Esophagus muscularis mucosa (tissue), 4 donors: Measurements from ENCODE around the gene HOXD13. TPM values are rescaled to one million over a fixed set of nuclear protein-coding genes. Genes with fewer than 3 reads are reported as not detected.
A peak's percentile ranks its signal among the peaks of the same experiment; 100 is the strongest.

Experiments used
- DNase-seq: peaks from one replicate; pipeline ENCODE4 v3.0.0-alpha.2; 2017; ENCODE audit errors: extremely low spot score
- H3K27ac ChIP-seq, 4 donors: fragments of 200-600 bp; sonication (generic); replicated peaks in 1 of 4; 1 replicate in 3 of 4; 2 replicates in 1 of 4; pipeline ENCODE4 v1.5.1; 2016 to 2019; ENCODE audit warnings: mild to moderate bottlenecking in 1 of 4
- H3K27me3 ChIP-seq, 4 donors: fragments of 200-600 bp; sonication (generic); one replicate each; pipeline versions ENCODE4 v1.5.1 to v1.6.0; 2016 to 2019
- H3K36me3 ChIP-seq, 4 donors: fragments of 200-600 bp; sonication (generic); one replicate each; pipeline ENCODE4 v1.5.1; 2016 to 2019
- H3K4me1 ChIP-seq, 4 donors: fragments of 200-600 bp; sonication (generic); one replicate each; pipeline ENCODE4 v1.5.1; 2016 to 2019
- H3K4me3 ChIP-seq, 4 donors: fragments of 200-600 bp; sonication (generic); 1 replicate in 2 of 4; 2 replicates in 2 of 4; pipeline ENCODE4 v1.5.1; 2016 to 2019; ENCODE audit warnings: mild to moderate bottlenecking in 4 of 4, moderate library complexity in 1 of 4
- H3K9me3 ChIP-seq, 4 donors: fragments of 200-600 bp; sonication (generic); 1 replicate in 3 of 4; 2 replicates in 1 of 4; pipeline ENCODE4 v1.5.1; 2016 to 2019
- EP300 ChIP-seq: sonication (generic); formaldehyde crosslinking; IDR thresholded peaks from one replicate; pipeline ENCODE4 v1.6.1; 2017; ENCODE audit warnings: antibody characterized with exemption
- POLR2A ChIP-seq: fragments of 450-650 bp; IDR thresholded peaks from one replicate; pipeline ENCODE4 v1.6.1; 2017; ENCODE audit warnings: antibody characterized with exemption, moderate library complexity, mild to moderate bottlenecking, low read depth
- POLR2AphosphoS5 ChIP-seq, 2 donors: sonication (generic); formaldehyde crosslinking; IDR thresholded peaks; one replicate each; pipeline ENCODE4 v1.6.1; 2017; ENCODE audit warnings: antibody characterized with exemption in 2 of 2
- WGBS: methylation state at CpG from one replicate; pipeline ENCODE4 v1.1.5; 2018; 5-methylcytosine and 5-hydroxymethylcytosine counted together
- intact Hi-C: fragments of 100-400 bp; cut with DNase I; formaldehyde crosslinking; loops from one replicate; pipeline ENCODE4 v1.15.1; 2023
- total RNA-seq, 4 donors: library from RNA; depleted of rRNA; stranded (reverse); fragments of >200 nt; gene quantifications; one replicate each; pipeline versions ENCODE4 v1.1.0 to v1.2.1, GENCODE V29; 2016
- TF ChIP-seq, protein P1 (sequence below), 3 experiments: fragments of 200-600 bp in 2 of 3; fragments of 450-650 bp in 1 of 3; sonication (generic) in 2 of 3; IDR thresholded peaks; one replicate each; pipeline ENCODE4 v1.5.1; 2017 to 2019; ENCODE audit warnings: antibody characterized with exemption in 3 of 3, mild to moderate bottlenecking in 2 of 3, moderate library complexity in 1 of 3

HOXD13 gene
- total RNA-seq, 4 donors from 2014 or later: not detected

DNA sequence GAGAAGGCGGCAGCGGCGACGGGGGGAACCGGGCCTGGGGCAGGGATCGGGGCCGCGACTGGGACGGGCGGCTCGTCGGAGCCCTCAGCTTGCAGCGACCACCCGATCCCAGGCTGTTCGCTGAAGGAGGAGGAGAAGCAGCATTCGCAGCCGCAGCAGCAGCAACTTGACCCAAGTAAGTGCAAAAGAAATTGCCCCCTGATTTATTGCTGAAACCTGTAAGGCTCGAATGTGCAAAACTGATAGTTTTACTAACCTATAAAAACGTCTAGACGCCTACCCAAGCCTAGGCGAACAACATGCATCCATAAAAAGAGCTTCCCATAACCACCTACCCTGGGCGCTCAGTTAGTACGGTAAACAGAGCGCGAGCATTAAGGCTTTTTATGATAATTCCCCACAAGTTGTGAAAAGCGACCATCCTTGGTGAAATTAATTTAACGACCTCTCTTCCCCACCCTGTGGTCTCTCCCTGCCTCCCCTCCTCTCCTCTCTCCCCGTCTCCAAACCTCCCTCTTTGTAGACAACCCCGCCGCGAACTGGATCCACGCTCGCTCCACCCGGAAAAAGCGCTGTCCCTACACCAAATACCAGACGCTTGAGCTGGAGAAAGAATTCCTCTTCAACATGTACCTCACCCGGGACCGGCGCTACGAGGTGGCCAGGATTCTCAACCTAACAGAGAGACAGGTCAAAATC lies 31.0 kb downstream of the HOXD13 start:
- H3K4me1 ChIP-seq: peaks cover 16 to 47% (median 29%) of the 10 kb centered on the region in 4 donors
- DNase-seq: no peak
- TF ChIP-seq EP300: no peak
- no peak for TF ChIP-seq POLR2AphosphoS5 (IDR thresholded peaks at IDR 0.05)
- TF ChIP-seq POLR2A: no peak
- TF ChIP-seq, protein P1, sequence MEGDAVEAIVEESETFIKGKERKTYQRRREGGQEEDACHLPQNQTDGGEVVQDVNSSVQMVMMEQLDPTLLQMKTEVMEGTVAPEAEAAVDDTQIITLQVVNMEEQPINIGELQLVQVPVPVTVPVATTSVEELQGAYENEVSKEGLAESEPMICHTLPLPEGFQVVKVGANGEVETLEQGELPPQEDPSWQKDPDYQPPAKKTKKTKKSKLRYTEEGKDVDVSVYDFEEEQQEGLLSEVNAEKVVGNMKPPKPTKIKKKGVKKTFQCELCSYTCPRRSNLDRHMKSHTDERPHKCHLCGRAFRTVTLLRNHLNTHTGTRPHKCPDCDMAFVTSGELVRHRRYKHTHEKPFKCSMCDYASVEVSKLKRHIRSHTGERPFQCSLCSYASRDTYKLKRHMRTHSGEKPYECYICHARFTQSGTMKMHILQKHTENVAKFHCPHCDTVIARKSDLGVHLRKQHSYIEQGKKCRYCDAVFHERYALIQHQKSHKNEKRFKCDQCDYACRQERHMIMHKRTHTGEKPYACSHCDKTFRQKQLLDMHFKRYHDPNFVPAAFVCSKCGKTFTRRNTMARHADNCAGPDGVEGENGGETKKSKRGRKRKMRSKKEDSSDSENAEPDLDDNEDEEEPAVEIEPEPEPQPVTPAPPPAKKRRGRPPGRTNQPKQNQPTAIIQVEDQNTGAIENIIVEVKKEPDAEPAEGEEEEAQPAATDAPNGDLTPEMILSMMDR (IDR thresholded peaks at IDR 0.05): no peak
- no peaks in the 10 kb centered on the region for H3K9me3 ChIP-seq
- peak overlapping the region in 2 of 4 donors; percentile 24 to 44 for H3K27ac ChIP-seq
- H3K27me3 ChIP-seq: peaks cover 10 to 100% (median 82%) of the 10 kb centered on the region in 4 donors
- peak overlapping the region; percentile 48 to 62 (median 50) for H3K4me3 ChIP-seq
- WGBS: 7% methylated on average over 36 of the region's 40 CpGs
- H3K36me3 ChIP-seq: no peaks in the 10 kb centered on the region
- intact Hi-C loops: no loop called here

DNA sequence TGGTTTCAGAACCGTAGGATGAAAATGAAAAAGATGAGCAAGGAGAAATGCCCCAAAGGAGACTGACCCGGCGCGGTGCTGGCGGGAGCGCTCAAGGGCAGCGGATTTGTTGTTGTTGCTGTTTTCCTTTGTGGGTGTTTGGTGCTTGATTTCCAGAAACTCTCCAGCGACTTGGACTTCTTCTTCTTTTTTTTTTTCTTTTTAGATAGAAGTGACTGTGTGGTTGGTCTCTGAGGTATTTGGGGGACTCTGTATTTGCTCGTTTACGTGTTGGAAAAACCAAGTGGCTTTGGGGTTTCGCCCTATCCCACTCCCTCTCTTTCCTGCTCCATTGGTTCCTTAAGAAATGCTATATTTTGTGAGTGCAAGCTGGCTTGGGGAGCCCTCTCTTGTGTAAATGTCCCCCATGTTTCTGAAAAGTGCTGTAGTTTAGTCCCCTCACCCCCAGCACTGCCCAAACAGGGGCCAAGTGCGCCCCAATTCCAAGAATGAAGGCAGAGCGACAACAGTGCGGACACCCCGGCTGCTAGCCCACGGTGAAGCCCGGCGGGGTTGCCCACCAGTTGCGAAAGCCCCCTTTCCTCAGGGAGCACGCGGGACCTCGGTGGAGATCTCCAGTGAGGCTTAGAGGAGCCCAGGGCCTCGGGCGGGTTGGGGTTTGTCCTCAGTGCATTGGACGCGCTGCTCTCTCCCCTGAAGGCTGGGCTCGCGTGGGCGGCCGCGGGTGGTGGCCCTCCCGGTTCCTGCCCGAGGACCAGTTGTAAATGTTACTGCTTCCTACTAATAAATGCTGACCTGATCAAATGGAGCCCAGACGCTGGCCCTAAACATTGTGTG lies 31.8 kb downstream of the HOXD13 start:
- DNase-seq: no peak
- 21% methylated on average over 28 of the region's 34 CpGs for WGBS
- H3K4me3 ChIP-seq: peak overlapping the region in 3 of 4 donors; percentile 49 to 62 (median 51)
- H3K4me1 ChIP-seq: peaks cover 20 to 51% (median 37%) of the 10 kb centered on the region in 4 donors
- intact Hi-C loops: no loop called here
- H3K27ac ChIP-seq: no peak overlapping the region
- no peaks in the 10 kb centered on the region for H3K36me3 ChIP-seq
- H3K9me3 ChIP-seq: no peaks in the 10 kb centered on the region
- TF ChIP-seq POLR2AphosphoS5 (IDR thresholded peaks at IDR 0.05) (no peak), POLR2A (no peak), EP300 (no peak)
- TF ChIP-seq, protein P1 (IDR thresholded peaks at IDR 0.05): no peak
- H3K27me3 ChIP-seq: peaks cover 10 to 100% (median 82%) of the 10 kb centered on the region in 4 donors

DNA sequence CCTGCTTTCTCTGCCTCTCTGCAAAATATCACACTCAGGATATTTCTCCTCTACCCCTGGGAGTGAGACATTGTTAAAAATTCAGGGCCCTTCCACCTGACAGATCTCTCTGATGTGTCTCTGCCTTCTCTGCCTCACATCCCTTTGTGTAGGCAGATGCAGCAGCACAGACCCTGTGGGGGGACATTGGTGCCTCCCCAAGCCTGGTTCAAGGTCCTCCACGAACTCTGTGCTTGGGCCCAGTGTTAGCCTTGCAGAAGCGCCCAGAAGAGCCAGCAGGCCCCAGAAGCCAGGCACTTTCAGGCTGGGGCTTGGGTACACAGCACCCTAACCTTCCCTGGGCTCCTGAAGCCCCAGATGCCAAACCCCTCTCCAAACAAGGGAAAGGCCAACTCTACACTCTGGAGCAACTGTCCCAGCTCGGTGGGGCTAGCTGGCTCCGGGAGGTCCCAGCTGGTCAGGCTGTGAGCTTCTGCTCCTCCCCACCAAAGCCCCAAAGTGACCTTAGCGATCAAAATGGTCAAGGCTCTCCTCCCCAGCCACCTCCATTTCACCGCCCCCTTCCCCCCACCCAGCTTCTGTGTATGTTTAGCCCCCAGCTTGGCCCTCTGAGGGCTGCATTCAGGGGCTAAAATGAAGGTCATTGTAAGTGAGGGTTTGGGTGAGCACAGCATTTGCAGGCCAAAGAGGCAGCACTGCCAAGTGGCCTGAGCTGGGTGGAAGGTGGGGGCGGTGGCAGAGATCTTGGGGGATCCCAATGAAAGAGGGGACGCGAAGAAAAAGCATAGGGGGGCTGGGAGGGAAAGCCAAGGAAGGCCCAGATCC lies 32.6 kb downstream of the HOXD13 start:
- H3K36me3 ChIP-seq: no peaks in the 10 kb centered on the region
- WGBS: 29% methylated on average over 6 of the region's 9 CpGs
- intact Hi-C loops: loop anchor here (5.0 kb wide), 4 partner anchors 332 to 692 kb away; no protein-coding TSS in a partner anchor
- no peaks in the 10 kb centered on the region for H3K9me3 ChIP-seq
- peaks cover 24 to 59% (median 43%) of the 10 kb centered on the region in 4 donors for H3K4me1 ChIP-seq
- H3K4me3 ChIP-seq: no peak overlapping the region
- H3K27ac ChIP-seq: no peak overlapping the region
- TF ChIP-seq POLR2A: no peak
- TF ChIP-seq POLR2AphosphoS5 (IDR thresholded peaks at IDR 0.05): no peak
- no peak for TF ChIP-seq EP300
- TF ChIP-seq, protein P1 (IDR thresholded peaks at IDR 0.05): no peak
- peaks cover 10 to 100% (median 82%) of the 10 kb centered on the region in 4 donors for H3K27me3 ChIP-seq
- DNase-seq: no peak

DNA sequence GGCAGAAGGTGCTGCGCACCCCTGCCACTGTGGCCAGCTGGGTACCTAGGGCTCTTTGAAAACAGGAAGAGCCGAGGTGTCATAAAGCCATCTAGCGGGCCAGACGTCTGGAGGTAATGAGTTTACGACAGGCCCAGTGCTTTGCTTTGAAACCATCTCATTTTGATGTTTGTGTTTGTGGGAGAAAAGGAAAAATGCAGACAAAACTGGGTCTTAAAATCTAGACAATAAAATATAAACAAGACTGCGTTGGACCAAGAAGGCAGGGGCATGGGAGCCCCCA lies 33.2 kb downstream of the HOXD13 start:
- intact Hi-C loops: loop anchor here (2.0 to 5.0 kb wide), 5 partner anchors 332 to 1021 kb away; no protein-coding TSS in a partner anchor
- 36% methylated on average over 6 of the region's 6 CpGs for WGBS
- no peak overlapping the region for H3K4me3 ChIP-seq
- H3K27ac ChIP-seq: no peak overlapping the region
- H3K9me3 ChIP-seq: no peaks in the 10 kb centered on the region
- H3K4me1 ChIP-seq: peaks cover 30 to 65% (median 48%) of the 10 kb centered on the region in 4 donors
- no peaks in the 10 kb centered on the region for H3K36me3 ChIP-seq
- TF ChIP-seq, protein P1 (IDR thresholded peaks at IDR 0.05): no peak
- no peak for TF ChIP-seq POLR2A
- TF ChIP-seq EP300: no peak
- no peak for TF ChIP-seq POLR2AphosphoS5 (IDR thresholded peaks at IDR 0.05)
- DNase-seq: no peak
- peaks cover 10 to 100% (median 82%) of the 10 kb centered on the region in 4 donors for H3K27me3 ChIP-seq
